Hepatocyte (in vitro differentiated cells): ENCODE data around the gene INF2. TPM values are rescaled to one million over a fixed set of nuclear protein-coding genes. Genes with fewer than 3 reads are reported as not detected.

Experiments
- DNase-seq: peaks from one replicate; pipeline ENCODE4 v3.0.0-alpha.2; 2016; ENCODE audit warnings: low spot score
- H2AFZ ChIP-seq: fragments of 200-600 bp; sonication (generic); 2 replicates; pipeline ENCODE4 v1.6.0; 2016; ENCODE audit warnings: antibody characterized with exemption, mild to moderate bottlenecking
- H3K27ac ChIP-seq: fragments of 200-600 bp; sonication (generic); 2 replicates; pipeline ENCODE4 v1.5.1; 2016; ENCODE audit warnings: mild to moderate bottlenecking
- H3K27me3 ChIP-seq: fragments of 200-600 bp; sonication (generic); 2 replicates; pipeline ENCODE4 v1.6.1; 2016
- H3K36me3 ChIP-seq: fragments of 200-600 bp; sonication (generic); replicated peaks from 2 replicates; pipeline ENCODE4 v1.5.1; 2016; ENCODE audit warnings: low read depth; ENCODE audit not compliant: insufficient read depth
- H3K4me1 ChIP-seq: fragments of 200-600 bp; sonication (generic); 2 replicates; pipeline ENCODE4 v1.5.1; 2016; ENCODE audit warnings: mild to moderate bottlenecking, moderate library complexity; ENCODE audit not compliant: insufficient read depth
- H3K4me2 ChIP-seq: fragments of 200-600 bp; sonication (generic); 2 replicates; pipeline ENCODE4 v1.6.0; 2016
- H3K4me3 ChIP-seq: fragments of 200-600 bp; sonication (generic); 2 replicates; pipeline ENCODE4 v1.5.1; 2016; ENCODE audit warnings: mild to moderate bottlenecking
- H3K79me2 ChIP-seq: fragments of 200-600 bp; sonication (generic); 2 replicates; pipeline ENCODE4 v1.6.0; 2017; ENCODE audit warnings: mild to moderate bottlenecking
- H3K9me2 ChIP-seq: fragments of 200-600 bp; sonication (generic); replicated peaks from 2 replicates; pipeline ENCODE4 v1.6.0; 2017; ENCODE audit warnings: mild to moderate bottlenecking; ENCODE audit not compliant: insufficient read depth
- H3K9me3 ChIP-seq: fragments of 200-600 bp; sonication (generic); 2 replicates; pipeline ENCODE4 v1.5.1; 2016; ENCODE audit warnings: low read depth, mild to moderate bottlenecking
- H4K20me1 ChIP-seq: fragments of 200-600 bp; sonication (generic); 2 replicates; pipeline ENCODE4 v1.6.0; 2016; ENCODE audit warnings: mild to moderate bottlenecking; ENCODE audit not compliant: insufficient read depth, poor library complexity, severe bottlenecking
- EZH2 ChIP-seq: fragments of 200-600 bp; sonication (generic); IDR thresholded peaks from 2 replicates; pipeline ENCODE4 v1.6.1; 2016; ENCODE audit warnings: antibody characterized with exemption, mild to moderate bottlenecking, borderline replicate concordance
- EZH2phosphoT487 ChIP-seq: fragments of 200-600 bp; sonication (generic); IDR thresholded peaks from one replicate; pipeline ENCODE4 v1.6.1; 2018; ENCODE audit warnings: antibody characterized with exemption, mild to moderate bottlenecking, low read depth, moderate library complexity; ENCODE audit not compliant: unreplicated experiment, severe bottlenecking
- WGBS: methylation state at CpG from one replicate; pipeline ENCODE4 v1.1.6; 2016; ENCODE audit warnings: low lambda C conversion rate; ENCODE audit errors: missing lambda C conversion rate; 5-methylcytosine and 5-hydroxymethylcytosine counted together
- polyA plus RNA-seq: library from polyadenylated mRNA; unstranded; fragments of >200 nt; fragmentation: Nextera tagmentation; extraction: Ambion mirVana; gene quantifications from 2 replicates; pipeline ENCODE4 v1.2.1, GENCODE V29; 2016
- total RNA-seq: library from RNA; depleted of rRNA; stranded (reverse); fragments of >200 nt; gene quantifications from 2 replicates; pipeline ENCODE4 v1.2.3, GENCODE V29; 2014
- TF ChIP-seq, protein P1 (sequence below): fragments of 200-600 bp; sonication (generic); IDR thresholded peaks from 2 replicates; pipeline ENCODE4 v1.5.1; 2016; ENCODE audit warnings: antibody characterized with exemption, mild to moderate bottlenecking; ENCODE audit not compliant: poor library complexity

INF2 gene
- total and polyA plus RNA-seq, 2 experiments from 2014 or later, result 23.8 to 31.6 TPM

DNA sequence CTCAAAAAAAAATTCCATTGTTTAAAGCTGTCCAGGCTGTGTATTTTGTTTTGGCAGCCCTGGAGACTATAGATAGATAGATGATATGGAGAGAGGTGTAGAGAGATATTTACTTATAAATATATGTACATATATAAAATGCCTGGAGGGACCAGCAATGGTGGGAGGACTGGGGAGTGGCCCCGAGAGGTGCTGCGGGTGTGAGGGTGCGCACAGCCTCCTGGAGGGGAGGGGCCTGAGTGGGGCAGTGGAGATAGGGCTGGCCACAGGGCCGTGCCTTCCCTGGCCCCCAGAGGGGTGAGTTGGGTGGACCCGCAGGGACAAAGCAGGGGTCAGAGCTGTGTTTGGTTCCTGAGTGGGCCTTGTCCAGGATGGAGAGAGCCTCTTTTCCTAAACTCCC is 41.1 kb downstream of the INF2 start:
- Histone ChIP-seq H2AFZ (no peak overlapping the region), H4K20me1 (no peaks in the 10 kb centered on the region), H3K79me2 (no peaks in the 10 kb centered on the region), H3K4me3 (no peak overlapping the region), H3K9me3 (no peaks in the 10 kb centered on the region), H3K27me3 (no peaks in the 10 kb centered on the region), H3K27ac (no peak overlapping the region), H3K4me1 (peaks cover 2% of the 10 kb centered on the region), H3K4me2 (no peak overlapping the region), H3K9me2 (no peaks in the 10 kb centered on the region), H3K36me3 (no peaks in the 10 kb centered on the region)
- TF ChIP-seq EZH2phosphoT487, result no peak
- TF ChIP-seq EZH2, result no peak
- TF ChIP-seq, protein P1, sequence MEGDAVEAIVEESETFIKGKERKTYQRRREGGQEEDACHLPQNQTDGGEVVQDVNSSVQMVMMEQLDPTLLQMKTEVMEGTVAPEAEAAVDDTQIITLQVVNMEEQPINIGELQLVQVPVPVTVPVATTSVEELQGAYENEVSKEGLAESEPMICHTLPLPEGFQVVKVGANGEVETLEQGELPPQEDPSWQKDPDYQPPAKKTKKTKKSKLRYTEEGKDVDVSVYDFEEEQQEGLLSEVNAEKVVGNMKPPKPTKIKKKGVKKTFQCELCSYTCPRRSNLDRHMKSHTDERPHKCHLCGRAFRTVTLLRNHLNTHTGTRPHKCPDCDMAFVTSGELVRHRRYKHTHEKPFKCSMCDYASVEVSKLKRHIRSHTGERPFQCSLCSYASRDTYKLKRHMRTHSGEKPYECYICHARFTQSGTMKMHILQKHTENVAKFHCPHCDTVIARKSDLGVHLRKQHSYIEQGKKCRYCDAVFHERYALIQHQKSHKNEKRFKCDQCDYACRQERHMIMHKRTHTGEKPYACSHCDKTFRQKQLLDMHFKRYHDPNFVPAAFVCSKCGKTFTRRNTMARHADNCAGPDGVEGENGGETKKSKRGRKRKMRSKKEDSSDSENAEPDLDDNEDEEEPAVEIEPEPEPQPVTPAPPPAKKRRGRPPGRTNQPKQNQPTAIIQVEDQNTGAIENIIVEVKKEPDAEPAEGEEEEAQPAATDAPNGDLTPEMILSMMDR, result no peak
- no peak for DNase-seq
- WGBS, result 85% methylated on average over 5 of the region's 5 CpGs

- Histone ChIP-seq H3K4me1 (peaks cover 13% of the 10 kb centered on the region), H3K4me3 (no peak overlapping the region), H3K9me3 (no peaks in the 10 kb centered on the region), H3K79me2 (no peaks in the 10 kb centered on the region), H2AFZ (no peak overlapping the region), H3K4me2 (no peak overlapping the region), H4K20me1 (no peaks in the 10 kb centered on the region), H3K9me2 (no peaks in the 10 kb centered on the region), H3K36me3 (no peaks in the 10 kb centered on the region), H3K27ac (no peak overlapping the region), H3K27me3 (no peaks in the 10 kb centered on the region)
- no peak for TF ChIP-seq EZH2phosphoT487
- no peak for TF ChIP-seq EZH2
- TF ChIP-seq, protein P1, result peak; percentile 14
- 91% methylated on average over 18 of the region's 18 CpGs for WGBS
- no peak for DNase-seq
These were observed 42.2 kb downstream of the INF2 start for GRCh38 chr14:104731320-104732294.

DNA sequence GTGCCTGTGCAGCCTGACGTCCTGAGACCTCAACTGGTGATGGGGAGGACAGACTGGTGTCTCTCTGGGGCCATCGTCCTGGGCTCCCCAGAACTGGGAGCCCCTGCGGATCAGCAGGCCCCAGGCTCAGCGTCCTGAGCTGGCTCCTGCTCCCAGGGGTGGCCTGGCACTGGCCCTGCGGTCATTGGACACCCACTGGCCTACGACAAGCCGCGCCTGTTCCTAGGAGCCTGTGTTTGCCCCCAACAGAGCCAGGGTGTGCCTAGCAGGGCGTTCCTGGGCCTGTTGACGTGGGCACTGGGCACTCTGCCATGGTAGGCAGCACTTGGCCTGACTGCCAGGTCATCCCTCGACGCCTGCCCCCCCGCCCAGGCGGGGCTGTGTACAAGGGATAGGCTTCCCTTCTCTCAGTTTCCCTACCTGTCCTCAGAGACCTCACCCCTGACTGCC is 43.0 kb downstream of the INF2 start:
- Histone ChIP-seq H2AFZ (no peak overlapping the region), H3K36me3 (no peaks in the 10 kb centered on the region), H3K27me3 (no peaks in the 10 kb centered on the region), H4K20me1 (no peaks in the 10 kb centered on the region), H3K79me2 (no peaks in the 10 kb centered on the region), H3K4me2 (no peak overlapping the region), H3K9me3 (no peaks in the 10 kb centered on the region), H3K4me3 (no peak overlapping the region), H3K27ac (no peak overlapping the region), H3K4me1 (peaks cover 13% of the 10 kb centered on the region), H3K9me2 (no peaks in the 10 kb centered on the region)
- no peak for TF ChIP-seq EZH2
- TF ChIP-seq EZH2phosphoT487, result no peak
- DNase-seq, result no peak
- 96% methylated on average over 14 of the region's 14 CpGs for WGBS

DNA sequence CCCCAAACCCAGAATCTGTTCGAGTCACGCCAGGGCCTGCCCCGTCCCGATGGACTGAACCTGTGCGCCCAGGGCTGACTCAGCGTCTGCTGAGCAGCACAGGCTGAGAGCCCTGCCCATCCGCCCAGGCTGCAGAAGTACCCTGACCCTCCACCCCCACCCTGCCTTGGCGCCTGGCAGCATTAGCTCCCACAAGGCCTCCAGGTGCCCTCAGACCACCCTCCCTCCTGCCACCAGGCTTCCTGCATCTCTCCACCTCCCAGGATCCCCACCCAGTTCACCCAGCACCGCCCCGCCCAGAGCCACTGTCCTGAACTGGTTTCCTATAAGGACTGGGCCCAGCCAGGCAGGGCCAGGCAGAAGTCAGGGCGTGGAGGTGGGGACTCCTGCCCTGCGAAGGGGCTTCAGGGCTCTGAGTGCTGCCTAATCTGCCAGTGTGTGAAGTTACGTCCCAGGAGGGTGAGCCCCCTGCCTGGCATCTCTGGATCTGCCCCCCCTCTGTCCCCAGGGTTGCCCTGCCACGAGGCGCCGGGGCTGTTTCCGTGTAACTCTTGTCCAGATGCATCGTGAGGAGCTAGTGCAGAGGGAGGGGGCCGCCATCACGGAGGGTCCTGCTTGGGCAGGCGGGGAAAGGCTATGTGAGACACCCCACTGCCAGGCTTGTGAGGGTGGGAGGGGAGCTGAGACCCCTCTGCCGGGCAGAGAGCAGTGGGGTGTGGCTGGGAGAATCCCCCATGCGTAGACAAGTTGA is 43.7 kb downstream of the INF2 start:
- no peak for TF ChIP-seq EZH2phosphoT487
- no peak for TF ChIP-seq EZH2
- TF ChIP-seq, protein P1, result no peak
- no peak overlapping the region for H2AFZ ChIP-seq
- no peak overlapping the region for H3K27ac ChIP-seq
- no peaks in the 10 kb centered on the region for H3K9me2 ChIP-seq
- no peak for DNase-seq
- no peaks in the 10 kb centered on the region for H3K36me3 ChIP-seq
- H3K9me3 ChIP-seq, result no peaks in the 10 kb centered on the region
- 91% methylated on average over 20 of the region's 23 CpGs for WGBS
- H3K4me3 ChIP-seq, result no peak overlapping the region
- H4K20me1 ChIP-seq, result no peaks in the 10 kb centered on the region
- H3K27me3 ChIP-seq, result no peaks in the 10 kb centered on the region
- peaks cover 13% of the 10 kb centered on the region for H3K4me1 ChIP-seq
- no peak overlapping the region for H3K4me2 ChIP-seq
- no peaks in the 10 kb centered on the region for H3K79me2 ChIP-seq
